ENCODE data around the gene CDCP1.

DNA sequence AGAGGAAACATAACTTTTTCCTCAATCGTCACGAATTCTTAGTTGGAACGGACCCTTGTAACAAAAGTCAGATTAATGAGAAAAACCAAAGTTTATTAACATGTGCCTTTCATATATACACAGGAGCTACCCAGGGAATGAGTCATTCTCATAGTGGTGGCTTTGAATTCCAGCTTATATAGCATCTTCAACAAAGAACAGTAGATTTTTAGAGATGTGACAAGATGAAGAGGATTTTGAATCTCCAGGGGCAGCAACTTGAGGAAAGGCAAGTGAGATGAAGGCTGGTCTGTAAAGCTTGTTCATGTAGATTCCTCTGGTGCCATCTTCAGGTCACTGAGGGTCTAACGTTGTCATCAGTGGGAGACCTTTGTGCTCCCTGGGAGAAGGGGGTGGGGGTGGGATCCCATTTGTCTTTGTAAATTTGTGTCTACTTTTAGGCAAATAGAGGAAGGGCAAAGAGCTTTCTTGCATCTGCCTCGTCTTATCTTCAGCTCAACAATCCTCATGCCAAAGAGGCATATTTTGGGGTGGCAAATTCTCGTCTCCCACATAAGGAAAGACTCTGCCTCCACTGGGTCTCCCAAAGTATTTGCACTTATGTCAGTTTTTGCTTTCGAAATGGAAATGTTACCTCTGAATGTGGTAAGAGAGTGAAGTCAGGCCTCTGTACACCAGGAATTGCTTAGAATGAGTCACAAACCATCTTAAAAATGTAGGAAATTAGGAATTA lies 90.6 kb downstream of the CDCP1 start:
- TF ChIP-seq, protein P1, sequence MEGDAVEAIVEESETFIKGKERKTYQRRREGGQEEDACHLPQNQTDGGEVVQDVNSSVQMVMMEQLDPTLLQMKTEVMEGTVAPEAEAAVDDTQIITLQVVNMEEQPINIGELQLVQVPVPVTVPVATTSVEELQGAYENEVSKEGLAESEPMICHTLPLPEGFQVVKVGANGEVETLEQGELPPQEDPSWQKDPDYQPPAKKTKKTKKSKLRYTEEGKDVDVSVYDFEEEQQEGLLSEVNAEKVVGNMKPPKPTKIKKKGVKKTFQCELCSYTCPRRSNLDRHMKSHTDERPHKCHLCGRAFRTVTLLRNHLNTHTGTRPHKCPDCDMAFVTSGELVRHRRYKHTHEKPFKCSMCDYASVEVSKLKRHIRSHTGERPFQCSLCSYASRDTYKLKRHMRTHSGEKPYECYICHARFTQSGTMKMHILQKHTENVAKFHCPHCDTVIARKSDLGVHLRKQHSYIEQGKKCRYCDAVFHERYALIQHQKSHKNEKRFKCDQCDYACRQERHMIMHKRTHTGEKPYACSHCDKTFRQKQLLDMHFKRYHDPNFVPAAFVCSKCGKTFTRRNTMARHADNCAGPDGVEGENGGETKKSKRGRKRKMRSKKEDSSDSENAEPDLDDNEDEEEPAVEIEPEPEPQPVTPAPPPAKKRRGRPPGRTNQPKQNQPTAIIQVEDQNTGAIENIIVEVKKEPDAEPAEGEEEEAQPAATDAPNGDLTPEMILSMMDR (IDR thresholded peaks at IDR 0.05): no peak
- TF ChIP-seq POLR2A (IDR thresholded peaks at IDR 0.05): no peak
- no peak for TF ChIP-seq POLR2AphosphoS5 (IDR thresholded peaks at IDR 0.05)
